Measurements from ENCODE around the gene CERS3. TPM values are rescaled to one million over a fixed set of nuclear protein-coding genes. Genes with fewer than 3 reads are reported as not detected.

CERS3 gene
- total and polyA plus RNA-seq, 7 experiments from 2014 or later = 0.27 to 5.5 (median 3.2) TPM

Other genes starting within 250 kb of the CERS3 start
- 10 to 100 TPM in 2 of 5 experiments, 1 to 10 TPM in 3; 2.0 to 13.5 (median 3.2) TPM for gene ADAMTS17, start 187.0 kb downstream of the CERS3 start, total RNA-seq
- gene ADAMTS17, start 187.0 kb downstream of the CERS3 start, polyA plus RNA-seq = 1 to 10 TPM; 1.5 to 5.3 TPM
- gene LINS1, start 73.2 kb upstream of the CERS3 start, total RNA-seq = 100 to 1,000 TPM in 1 of 5 experiments, 10 to 100 TPM in 4; 50.7 to 116 (median 76.9) TPM
- 100 to 1,000 TPM in 1 of 2 donors, 10 to 100 TPM in 1; 98.1 to 104 TPM for gene LINS1, start 73.2 kb upstream of the CERS3 start, polyA plus RNA-seq
- 10 to 100 TPM; 15.4 to 27.2 (median 18.9) TPM for gene ASB7, start 73.6 kb upstream of the CERS3 start, total RNA-seq
- gene ASB7, start 73.6 kb upstream of the CERS3 start, polyA plus RNA-seq = 10 to 100 TPM; 11.8 to 17.6 TPM

All from naive thymus-derived CD4-positive, alpha-beta T cell (primary cell).